ENCODE results near the gene PDILT.

DNA sequence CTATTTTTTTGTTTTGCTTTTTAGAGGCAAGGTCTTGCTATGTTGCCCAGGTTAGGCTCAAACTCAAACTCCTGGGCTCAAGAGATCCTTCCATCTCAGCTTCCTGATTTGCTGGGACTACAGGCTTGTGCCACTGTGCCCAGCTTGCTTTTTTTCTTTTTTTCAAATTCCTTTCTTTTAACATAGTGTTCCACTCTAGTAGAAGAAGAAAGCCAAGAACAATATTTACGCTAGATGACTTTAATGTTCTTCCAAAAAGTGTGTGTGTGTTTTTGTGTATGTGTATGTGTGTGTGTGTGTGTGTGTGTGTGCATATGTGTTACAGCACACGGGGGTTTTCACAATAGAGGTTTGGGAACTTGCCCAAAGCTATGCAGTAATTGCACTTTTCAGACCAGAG is 41.3 kb downstream of the PDILT start:
- TF ChIP-seq CTCF (IDR thresholded peaks at IDR 0.05) (no peak), POLR2A (IDR thresholded peaks at IDR 0.05) (no peak)

Data from Peyer's patch (tissue), 4 donors.